ENCODE measurements around the gene LIM2.

The LIM2 gene

DNA sequence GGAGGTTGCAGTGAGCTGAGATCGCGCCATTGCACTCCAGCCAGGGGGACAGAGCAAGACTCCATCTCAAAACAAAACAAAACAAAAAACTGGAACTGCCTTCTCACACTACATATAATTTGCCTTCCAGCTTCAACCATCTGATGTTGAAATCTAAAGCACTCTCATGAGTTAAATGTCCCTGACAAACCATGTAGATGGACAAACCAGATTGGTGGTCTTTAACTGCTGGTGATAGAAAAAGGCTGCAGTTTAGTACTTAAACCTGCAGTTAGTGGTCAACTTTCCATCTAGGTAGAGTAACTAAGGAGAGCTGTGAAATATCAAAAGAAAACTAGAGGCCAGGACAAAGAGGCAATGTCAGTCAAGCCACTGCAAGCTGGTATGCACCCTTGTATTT lies 8.4 kb upstream of the LIM2 start:
- DNase-seq (ENCODE audit: low read depth in 3 of 3): no peak

- DNase-seq (ENCODE audit: low read depth in 3 of 3): peak; percentile 92 to 96 (median 93)
Observed at GRCh38 chr19:51394050-51394836, 6.5 kb upstream of the LIM2 start.

DNA sequence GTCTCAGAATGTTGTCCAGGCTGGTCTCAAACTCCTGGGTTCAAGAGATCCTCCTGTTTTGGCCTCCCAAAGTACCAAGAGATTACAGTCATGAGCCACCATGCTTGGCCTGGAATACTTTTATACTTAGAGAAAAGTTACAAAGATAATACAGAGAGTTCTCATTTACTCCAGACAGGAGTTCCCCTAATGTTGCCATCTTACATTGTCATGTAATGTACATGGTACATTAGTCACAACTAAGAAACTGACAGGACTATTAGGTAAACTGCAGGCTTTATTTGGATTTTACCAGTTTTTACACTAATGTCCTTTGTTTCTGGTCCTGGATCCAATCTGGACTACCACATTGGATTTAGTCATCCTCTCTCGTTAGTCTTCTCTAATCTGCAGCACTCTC lies 4.9 kb upstream of the LIM2 start:
- DNase-seq (ENCODE audit: low read depth in 3 of 3): no peak

GRCh38 chr19:51391073-51391611 lies 3.4 kb upstream of the LIM2 start:
- DNase-seq (ENCODE audit: low read depth in 3 of 3): no peak

DNA sequence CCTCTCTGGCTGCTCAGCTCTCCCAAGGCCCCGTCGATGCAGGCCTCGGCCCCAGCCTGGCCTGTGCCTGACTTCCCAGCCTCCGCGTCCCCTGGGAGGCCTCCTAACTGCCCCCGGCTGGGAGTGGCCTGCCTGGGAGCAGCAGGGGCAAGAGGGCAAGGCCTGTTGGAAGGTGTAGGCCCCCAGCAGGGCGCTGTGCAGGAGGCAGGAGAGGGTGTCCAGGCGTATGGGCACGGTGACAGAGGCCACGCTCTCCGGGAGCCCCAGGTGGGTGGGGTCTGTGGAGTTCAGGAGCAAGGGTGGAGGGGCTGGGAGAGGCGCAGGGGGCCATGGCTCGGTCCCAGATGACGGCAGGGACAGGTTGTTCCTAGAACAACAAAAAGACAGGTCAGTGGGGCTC lies 1.4 kb upstream of the LIM2 start:
- DNase-seq (ENCODE audit: low read depth in 3 of 3): no peak

GRCh38 chr19:51386882-51387520 lies 773 bp downstream of the LIM2 start:
- DNase-seq (ENCODE audit: low read depth in 3 of 3): no peak

- DNase-seq (ENCODE audit: low read depth in 3 of 3): no peak
Observed at GRCh38 chr19:51382004-51382403, 5.8 kb downstream of the LIM2 start.

GRCh38 chr19:51380379-51380778 lies 7.4 kb downstream of the LIM2 start:
- no peak for DNase-seq (ENCODE audit: low read depth in 3 of 3)

DNA sequence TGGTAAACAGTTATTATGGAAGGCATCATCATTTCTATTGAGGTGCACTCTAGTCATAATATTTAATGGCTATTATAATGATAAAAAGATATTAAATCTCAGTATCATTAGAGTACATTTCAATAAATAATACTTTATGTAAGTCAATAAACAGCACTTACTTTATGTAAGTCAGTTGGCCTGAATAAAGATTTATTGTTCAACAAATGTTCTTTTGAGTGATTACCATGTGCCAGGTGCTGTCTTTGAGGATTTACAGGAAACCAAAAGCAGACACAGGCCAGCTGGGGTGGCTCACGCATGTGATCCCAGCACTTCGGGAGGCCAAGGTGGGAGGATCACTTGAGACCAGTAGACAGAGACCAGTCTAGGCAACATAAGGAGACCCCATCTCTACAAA lies 10.4 kb downstream of the LIM2 start:
- no peak for DNase-seq (ENCODE audit: low read depth in 3 of 3)

DNA sequence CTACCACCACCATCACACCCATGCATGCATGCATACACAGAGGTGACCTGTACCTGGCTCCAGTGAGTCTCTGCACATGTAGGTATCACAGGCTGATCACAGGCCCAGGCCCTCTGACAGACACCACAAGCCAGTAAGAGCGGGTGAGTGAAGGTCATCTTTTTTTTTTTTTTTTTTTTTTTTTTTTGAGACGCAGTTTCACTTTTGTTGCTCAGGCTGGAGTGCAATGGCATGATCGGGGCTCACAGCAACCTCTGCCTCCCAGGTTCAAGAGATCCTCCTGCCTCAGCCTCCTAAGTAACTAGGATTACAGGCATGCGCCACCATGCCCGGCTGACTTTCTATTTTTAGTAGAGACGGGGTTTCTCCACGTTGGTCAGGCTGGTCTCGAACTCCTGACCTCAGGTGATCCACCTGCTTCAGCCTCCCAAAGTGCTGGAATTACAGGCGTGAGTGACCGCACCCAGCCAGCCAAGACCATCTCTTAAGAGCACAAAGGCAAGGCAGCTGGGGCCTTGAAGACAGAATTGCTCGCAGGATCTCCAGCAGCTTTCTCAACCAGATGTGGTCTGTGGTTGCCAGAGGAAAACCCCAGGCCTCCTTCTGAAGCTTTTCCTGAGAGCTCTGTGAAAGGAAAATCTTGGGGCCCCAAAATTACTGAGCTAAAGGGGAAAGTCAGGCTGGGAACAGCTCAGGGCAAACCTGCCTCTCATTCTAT lies 12.1 kb downstream of the LIM2 start:
- DNase-seq (ENCODE audit: low read depth in 3 of 3): no peak

DNA sequence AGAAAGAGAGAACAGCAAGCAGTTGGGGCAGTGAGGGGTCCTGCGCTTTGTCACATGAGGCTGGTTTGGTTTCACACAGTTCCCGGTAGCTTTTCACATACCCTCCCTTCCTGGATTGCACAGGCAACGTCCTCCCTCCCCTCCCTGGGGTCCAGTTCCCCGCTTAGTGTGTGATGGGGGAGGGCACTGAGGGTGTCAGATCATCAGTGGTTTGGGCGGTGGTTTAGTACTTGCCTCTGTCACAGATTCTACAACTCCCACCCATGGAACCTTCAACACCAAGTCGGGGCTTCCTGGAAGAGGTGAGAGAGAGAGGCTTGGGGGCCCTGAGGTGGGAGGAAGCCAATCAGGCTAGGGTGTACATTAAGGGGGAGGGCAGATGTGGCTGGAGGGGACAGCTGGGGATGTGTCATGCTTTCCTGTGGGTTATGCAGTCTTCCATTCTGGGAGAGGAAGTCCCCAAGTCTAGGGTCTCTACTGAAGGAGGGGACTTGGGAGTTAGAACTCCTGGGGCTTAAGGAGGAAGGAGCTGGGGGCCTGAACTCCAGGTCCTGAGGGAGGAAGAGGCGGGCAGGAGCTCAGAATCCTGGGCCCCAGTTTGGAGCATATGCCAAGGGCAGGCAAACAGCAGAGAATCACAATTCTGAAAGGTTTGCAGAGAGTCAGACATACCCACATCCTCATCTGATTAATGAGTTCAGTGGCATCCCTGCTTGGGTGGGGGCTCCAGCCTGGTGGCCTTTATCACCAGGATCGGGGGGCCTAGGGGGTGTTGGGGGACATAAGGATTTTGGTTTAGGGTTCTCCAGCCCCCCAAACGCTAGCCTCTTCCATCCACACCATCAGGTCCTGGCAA lies 14.9 kb downstream of the LIM2 start, which contains the start of gene NKG7:
Gene NKG7 (minus strand): TSS at position 6 of the 856 bp plus-strand sequence. CDS start 119 bp downstream, outside the sequence.
- DNase-seq (ENCODE audit: low read depth in 3 of 3): peak; percentile 71 to 82 (median 79)

- no peak for DNase-seq (ENCODE audit: low read depth in 3 of 3)
Observed at GRCh38 chr19:51372021-51372648, 15.6 kb downstream of the LIM2 start.

DNA sequence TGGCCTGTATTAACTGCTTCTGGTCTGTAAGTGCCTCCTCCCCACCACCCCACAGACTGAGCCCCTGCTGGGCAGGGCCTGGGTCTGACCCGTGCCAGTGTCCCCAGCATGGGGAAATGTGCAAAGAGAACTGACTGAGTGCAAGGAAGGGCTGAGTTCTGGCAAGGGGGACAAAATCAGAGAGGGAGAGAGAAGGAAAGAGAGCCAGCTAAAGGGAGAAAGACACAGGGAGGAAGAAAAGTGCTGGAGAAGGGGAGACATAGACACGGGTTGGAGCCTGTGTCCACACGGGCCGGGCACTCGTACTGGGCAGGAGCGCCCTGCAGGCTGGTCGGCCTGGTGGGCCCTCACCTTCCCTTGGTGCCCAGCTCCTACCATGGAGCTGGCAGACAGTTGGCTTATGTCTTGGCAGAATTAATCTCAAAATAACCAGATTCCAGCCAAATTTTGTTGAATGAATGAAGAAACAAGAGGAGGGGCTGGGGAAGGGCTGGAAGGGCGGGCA lies 16.5 kb downstream of the LIM2 start:
- DNase-seq (ENCODE audit: low read depth in 3 of 3): no peak

- DNase-seq (ENCODE audit: low read depth in 3 of 3): no peak
Observed at GRCh38 chr19:51370230-51370629, 17.5 kb downstream of the LIM2 start.

GRCh38 chr19:51368366-51369282 lies 19.1 kb downstream of the LIM2 start, which contains the start of gene CLDND2:
Gene CLDND2 (minus strand): TSS chr19:51369003. CDS start chr19:51368577, 426 bp downstream.
- no peak for DNase-seq (ENCODE audit: low read depth in 3 of 3)

DNA sequence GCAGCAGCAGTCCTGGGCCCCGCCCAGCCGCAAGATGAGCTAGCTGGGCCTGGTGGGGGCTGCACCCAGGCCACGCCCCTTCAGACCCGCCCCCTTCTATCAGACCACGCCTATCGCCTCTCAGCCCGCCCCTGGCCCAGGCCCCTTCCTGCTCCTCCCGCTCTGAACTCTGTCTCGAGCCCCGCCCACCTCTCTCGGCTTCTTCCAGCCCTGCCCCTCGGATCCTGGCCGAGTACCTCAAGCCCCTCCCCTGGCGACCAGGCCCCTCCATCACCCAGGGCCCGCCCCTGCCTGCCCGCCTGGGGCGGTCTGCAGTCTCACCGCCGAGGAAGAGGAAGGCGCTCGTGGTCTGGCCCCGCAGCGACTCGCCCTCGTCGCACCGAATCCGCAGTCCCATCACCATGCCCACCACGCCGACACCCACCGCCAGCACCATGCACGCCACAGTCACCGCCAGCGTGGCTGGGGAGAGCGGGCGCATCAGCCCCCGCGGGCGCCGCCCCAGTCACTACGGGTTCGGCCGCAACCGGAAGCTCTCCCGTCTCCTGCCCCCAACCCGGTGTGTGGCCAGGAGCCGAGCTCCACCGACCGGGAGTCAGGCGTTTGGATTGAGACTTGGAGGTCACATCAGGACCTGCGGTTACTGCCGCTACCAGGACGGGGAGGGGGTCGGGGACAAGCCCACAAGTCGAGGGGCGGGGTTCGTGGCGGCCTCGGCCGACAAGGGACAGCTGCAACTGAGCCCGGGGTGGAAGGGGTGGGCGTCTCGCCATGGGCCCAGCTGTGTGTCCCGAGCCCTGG lies 20.0 kb downstream of the LIM2 start:
- DNase-seq (ENCODE audit: low read depth in 3 of 3): peak; percentile 98 to 100 (median 99)

DNA sequence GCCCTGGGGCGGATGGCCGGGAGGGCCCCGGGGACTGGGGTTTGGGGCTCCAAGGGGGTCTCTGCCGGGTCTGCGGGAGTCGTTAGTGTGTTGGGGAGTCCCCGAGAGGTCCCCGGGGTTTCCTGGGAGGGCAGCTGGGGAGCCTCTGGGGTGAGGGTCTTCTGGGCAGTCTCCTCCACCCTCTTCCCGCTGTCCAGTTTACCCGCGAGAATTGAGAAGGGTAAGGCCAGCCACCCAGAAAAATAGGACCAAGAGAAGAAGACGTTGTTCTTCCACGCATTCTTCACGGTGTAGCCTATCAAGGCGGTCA lies 20.6 kb downstream of the LIM2 start:
- DNase-seq (ENCODE audit: low read depth in 3 of 3): no peak

- DNase-seq (ENCODE audit: low read depth in 3 of 3): peak; percentile 92 to 94 (median 93)
Observed at GRCh38 chr19:51366389-51367254, 21.2 kb downstream of the LIM2 start.
